HCT116 (cell line): ENCODE results near the gene TMEM184B. TPM values are rescaled to one million over a fixed set of nuclear protein-coding genes. Genes with fewer than 3 reads are reported as not detected.

Source experiments
- ATAC-seq: fragments of 200-7000 bp; cut with Tn5 transposase; 2 replicates; pipeline ENCODE4 v1.9.1; 2020; ENCODE audit warnings: mild to moderate bottlenecking, moderate library complexity
- BruUV-seq: library from RNA; stranded (reverse); fragments of 400-500 nt; replicated peaks from 2 replicates; lab custom pipeline; 2021; lab: Mats Ljungman, UMichigan
- CTCF ChIA-PET: fragments of 300-600 bp; sonication (Branson Sonifier 250); formaldehyde crosslinking; loops from one replicate; lab custom pipeline; 2021; ENCODE audit warnings: antibody characterized with exemption; lab: Charles Lee
- POLR2A ChIA-PET: fragments of 300-600, 350-600 bp; sonication (Branson Sonifier 250); formaldehyde crosslinking; loops from one replicate; lab custom pipeline; 2021; ENCODE audit warnings: antibody characterized with exemption; lab: Charles Lee
- RAD21 ChIA-PET, 2 experiments: fragments of 300-600 bp; sonication (Branson Sonifier 250); formaldehyde crosslinking; loops; one replicate each; lab custom pipeline; 2023; ENCODE audit warnings: low total read pairs in 2 of 2; ENCODE audit not compliant: uncharacterized antibody in 2 of 2, unreplicated experiment in 2 of 2, low non-redundant PET in 1 of 2; lab: Charles Lee
- DNase-seq: peaks from one replicate; pipeline ENCODE4 v3.0.0-alpha.2; 2010; ENCODE audit warnings: low read depth, low spot score
- H2AFZ ChIP-seq: fragments of 200-600 bp; shearing (Covaris generic), sonication (generic); 2 replicates; pipeline ENCODE4 v1.6.1; 2017; ENCODE audit warnings: low read depth, mixed run types, mixed read lengths, antibody characterized with exemption, low read length; ENCODE audit not compliant: poor library complexity, severe bottlenecking
- H3K27ac ChIP-seq: 2 replicates; pipeline ENCODE4 v1.5.1; 2012; ENCODE audit warnings: low read depth, low read length
- H3K27me3 ChIP-seq: fragments of 200-600 bp; sonication (generic); 2 replicates; pipeline ENCODE4 v1.6.1; 2016; ENCODE audit warnings: mixed run types, low read length, mixed read lengths; ENCODE audit not compliant: insufficient read depth
- H3K36me3 ChIP-seq, 2 experiments: fragments of 200-500 bp in 1 of 2; fragments of 200-600 bp in 1 of 2; sonication (Bioruptor generic) in 1 of 2; sonication (generic) in 1 of 2; 2 replicates each; pipeline versions ENCODE4 v1.5.1 to v1.6.1; 2014 to 2016; ENCODE audit warnings: low read length in 2 of 2, inconsistent platforms in 1 of 2, mixed read lengths in 1 of 2, mixed run types in 1 of 2; ENCODE audit not compliant: insufficient read depth in 2 of 2, control insufficient read depth in 1 of 2
- H3K4me1 ChIP-seq, 2 experiments: fragments of 200-600 bp in 1 of 2; sonication (generic) in 1 of 2; 2 replicates each; pipeline versions ENCODE4 v1.5.1 to v1.6.1; 2012 to 2017; ENCODE audit warnings: low read length in 2 of 2, inconsistent platforms in 1 of 2, mild to moderate bottlenecking in 1 of 2, mixed read lengths in 1 of 2, mixed run types in 1 of 2, moderate library complexity in 1 of 2; ENCODE audit not compliant: insufficient read depth in 2 of 2, control insufficient read depth in 1 of 2
- H3K4me2 ChIP-seq: fragments of 200-600 bp; sonication (generic); 2 replicates; pipeline ENCODE4 v1.6.1; 2017; ENCODE audit warnings: mixed run types, low read length, mixed read lengths
- H3K4me3 ChIP-seq, 2 experiments: fragments of 200-600 bp in 1 of 2; sonication (generic) in 1 of 2; replicated peaks in 1 of 2; 2 replicates each; pipeline ENCODE4 v1.5.1; 2011 to 2016; ENCODE audit warnings: low read length in 2 of 2, control low read depth in 1 of 2, low read depth in 1 of 2, mild to moderate bottlenecking in 1 of 2, mixed read lengths in 1 of 2, mixed run types in 1 of 2
- H3K79me2 ChIP-seq: fragments of 200-600 bp; sonication (generic); 2 replicates; pipeline ENCODE4 v1.6.1; 2017; ENCODE audit warnings: mild to moderate bottlenecking, mixed run types, low read length, moderate library complexity, mixed read lengths; ENCODE audit not compliant: insufficient read depth
- H3K9ac ChIP-seq: fragments of 200-600 bp; sonication (generic); 2 replicates; pipeline ENCODE4 v1.6.1; 2016; ENCODE audit warnings: low read length, mixed read lengths
- H3K9me2 ChIP-seq: fragments of 200-600 bp; sonication (generic), shearing (Covaris generic); 2 replicates; pipeline ENCODE4 v1.6.1; 2017; ENCODE audit warnings: mixed run types, mild to moderate bottlenecking, moderate library complexity; ENCODE audit not compliant: insufficient read depth
- H3K9me3 ChIP-seq, 2 experiments: fragments of 200-500 bp in 1 of 2; fragments of 200-600 bp in 1 of 2; sonication (Bioruptor generic) in 1 of 2; sonication (generic) in 1 of 2; 2 replicates each; pipeline ENCODE4 v1.6.1; 2014 to 2017; ENCODE audit warnings: low read length in 2 of 2, mixed read lengths in 2 of 2, inconsistent platforms in 1 of 2, low read depth in 1 of 2, mild to moderate bottlenecking in 1 of 2, mixed run types in 1 of 2, moderate library complexity in 1 of 2; ENCODE audit not compliant: control insufficient read depth in 1 of 2, insufficient read depth in 1 of 2
- H4K20me1 ChIP-seq: fragments of 200-600 bp; sonication (generic), shearing (Covaris generic); 2 replicates; pipeline ENCODE4 v1.6.1; 2017; ENCODE audit warnings: mixed run types, mild to moderate bottlenecking, moderate library complexity; ENCODE audit not compliant: insufficient read depth
- CBX3 ChIP-seq: IDR thresholded peaks from 2 replicates; pipeline ENCODE4 v1.6.1; 2012; ENCODE audit warnings: low read depth
- CEBPB ChIP-seq: IDR thresholded peaks from 2 replicates; pipeline ENCODE4 v1.6.1; 2012; ENCODE audit warnings: low read depth
- EGR1 ChIP-seq: IDR thresholded peaks from 2 replicates; pipeline ENCODE4 v1.6.1; 2012; ENCODE audit warnings: low read depth
- EZH2phosphoT487 ChIP-seq: fragments of 200-600 bp; IDR thresholded peaks from 2 replicates; pipeline ENCODE4 v1.6.1; 2018; ENCODE audit warnings: antibody characterized with exemption, borderline replicate concordance
- FOSL1 ChIP-seq: IDR thresholded peaks from 2 replicates; pipeline ENCODE4 v1.6.1; 2012; ENCODE audit warnings: low read depth
- JUND ChIP-seq: IDR thresholded peaks from 2 replicates; pipeline ENCODE4 v1.6.1; 2012
- POLR2A ChIP-seq: IDR thresholded peaks from 2 replicates; pipeline ENCODE4 v1.7.0; 2011; ENCODE audit warnings: borderline replicate concordance; ENCODE audit not compliant: insufficient read depth, insufficient read length; ENCODE audit errors: extremely low read depth
- POLR2AphosphoS5 ChIP-seq: IDR thresholded peaks from 2 replicates; pipeline ENCODE4 v1.6.1; 2011; ENCODE audit warnings: mild to moderate bottlenecking, low read depth, low read length, moderate library complexity
- SIN3A ChIP-seq: IDR thresholded peaks from 2 replicates; pipeline ENCODE4 v1.6.1; 2012; ENCODE audit warnings: low read depth
- SRF ChIP-seq: IDR thresholded peaks from 2 replicates; pipeline ENCODE4 v1.6.1; 2012; ENCODE audit warnings: low read depth
- TCF7L2 ChIP-seq: IDR thresholded peaks from 2 replicates; pipeline ENCODE4 v1.7.0; 2011; ENCODE audit warnings: borderline replicate concordance, inconsistent platforms; ENCODE audit not compliant: insufficient read depth, insufficient read length; ENCODE audit errors: extremely low read depth
- ZFX ChIP-seq: fragments of 450-650 bp; IDR thresholded peaks from 2 replicates; pipeline ENCODE4 v1.6.1; 2017
- intact Hi-C: fragments of 100-400 bp; cut with micrococcal nuclease; formaldehyde crosslinking; loops from 2 replicates; pipeline ENCODE4 v1.10.0; 2022
- total RNA-seq: library from RNA; stranded (reverse); gene quantifications from one replicate; pipeline ENCODE4 v1.2.1, GENCODE V29; 2021; ENCODE audit not compliant: unreplicated experiment
- TF ChIP-seq, protein P1 (sequence below): IDR thresholded peaks from 2 replicates; pipeline ENCODE4 v1.6.1; 2012
- TF ChIP-seq, protein P2 (sequence below): IDR thresholded peaks from 2 replicates; pipeline ENCODE4 v1.6.1; 2011; ENCODE audit warnings: mild to moderate bottlenecking, low read length, moderate library complexity; ENCODE audit not compliant: insufficient replicate concordance; ENCODE audit errors: extremely low read depth
- TF ChIP-seq, protein P3 (sequence below), 3 experiments: fragments of 200-600 bp in 1 of 3; sonication (generic) in 1 of 3; IDR thresholded peaks in 2 of 3; conservative IDR thresholded peaks in 1 of 3; 2 replicates each; pipeline ENCODE4 v1.5.1; 2012 to 2017; ENCODE audit warnings: low read depth in 2 of 3, low read length in 2 of 3, antibody characterized with exemption in 1 of 3, borderline replicate concordance in 1 of 3, control low read depth in 1 of 3, mild to moderate bottlenecking in 1 of 3, mixed read lengths in 1 of 3, mixed run types in 1 of 3, moderate library complexity in 1 of 3; ENCODE audit not compliant: insufficient read depth in 1 of 3
- TF ChIP-seq, protein P4 (sequence below): IDR thresholded peaks from 2 replicates; pipeline ENCODE4 v1.6.1; 2012; ENCODE audit warnings: low read depth
- TF ChIP-seq, protein P5 (sequence below): IDR thresholded peaks from 2 replicates; pipeline ENCODE4 v1.6.1; 2012

Gene TMEM184B
- total RNA-seq, 1 experiment from 2014 or later: 66.0 TPM

DNA sequence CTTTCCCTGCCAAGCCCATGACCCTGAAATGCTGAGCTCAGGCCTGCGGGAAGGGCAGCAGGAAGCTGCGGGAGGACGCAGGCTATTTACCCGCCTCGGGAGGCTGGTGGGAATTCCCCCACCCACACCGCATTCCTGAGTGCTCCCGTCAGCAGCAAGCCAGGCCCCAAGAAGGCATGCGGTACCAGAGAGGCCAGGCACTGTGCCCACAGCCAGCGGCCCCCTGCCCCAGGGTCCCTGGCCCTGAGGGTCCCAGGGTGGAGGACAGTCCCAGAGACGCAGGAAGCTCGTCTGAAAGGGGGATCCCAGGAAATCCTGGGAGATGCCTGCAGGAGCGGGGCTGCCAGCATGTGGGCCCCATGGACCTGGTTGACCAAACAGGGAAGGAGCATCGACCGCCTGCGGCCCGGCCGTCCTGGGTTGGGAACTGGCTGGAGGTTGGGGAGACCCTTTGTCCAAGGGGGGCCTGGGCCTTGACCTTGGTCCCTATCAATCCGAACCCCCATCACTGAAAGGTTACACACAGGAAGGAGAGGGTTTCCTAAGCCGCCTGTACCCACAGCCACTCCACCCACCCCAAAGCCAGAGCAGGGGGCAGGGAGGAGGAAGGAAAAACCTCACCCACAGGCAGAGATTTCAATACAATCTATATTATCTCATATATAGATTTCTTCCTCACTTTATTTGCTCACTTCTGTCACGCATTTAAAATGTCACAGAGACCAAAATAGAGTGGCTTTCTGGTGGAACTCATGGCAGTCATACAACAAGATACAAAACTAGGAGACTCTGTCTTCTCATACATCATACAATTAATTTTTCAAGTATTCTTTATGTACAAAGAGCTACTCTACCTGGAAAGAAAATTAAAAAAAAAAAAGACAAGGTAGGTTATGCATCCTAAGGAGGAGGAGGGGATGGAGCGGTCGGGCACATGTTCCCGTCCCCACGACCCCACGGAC, 53.9 kb downstream of the TMEM184B start:
- CTCF ChIA-PET: interaction anchor here (1.8 to 2.3 kb wide), 2 partner anchors 11 to 104 kb away, joined by 5 to 6 read pairs; no protein-coding TSS in a partner anchor
- TF ChIP-seq POLR2AphosphoS5 (peak; percentile 42; the same call in 1 of the 2 replicates), JUND (peak; percentile 67), CEBPB (no peak), EGR1 (peak; percentile 94), CBX3 (no peak), SRF (no peak), EZH2phosphoT487 (no peak), TCF7L2 (no peak), FOSL1 (no peak; the same call in none of the 2 replicates), POLR2A (no peak), ZFX (peak; percentile 48; the same call in 1 of the 2 replicates), SIN3A (no peak)
- TF ChIP-seq, protein P1, sequence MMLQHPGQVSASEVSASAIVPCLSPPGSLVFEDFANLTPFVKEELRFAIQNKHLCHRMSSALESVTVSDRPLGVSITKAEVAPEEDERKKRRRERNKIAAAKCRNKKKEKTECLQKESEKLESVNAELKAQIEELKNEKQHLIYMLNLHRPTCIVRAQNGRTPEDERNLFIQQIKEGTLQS: no peak; the same call in 1 of the 2 replicates
- TF ChIP-seq, protein P2, sequence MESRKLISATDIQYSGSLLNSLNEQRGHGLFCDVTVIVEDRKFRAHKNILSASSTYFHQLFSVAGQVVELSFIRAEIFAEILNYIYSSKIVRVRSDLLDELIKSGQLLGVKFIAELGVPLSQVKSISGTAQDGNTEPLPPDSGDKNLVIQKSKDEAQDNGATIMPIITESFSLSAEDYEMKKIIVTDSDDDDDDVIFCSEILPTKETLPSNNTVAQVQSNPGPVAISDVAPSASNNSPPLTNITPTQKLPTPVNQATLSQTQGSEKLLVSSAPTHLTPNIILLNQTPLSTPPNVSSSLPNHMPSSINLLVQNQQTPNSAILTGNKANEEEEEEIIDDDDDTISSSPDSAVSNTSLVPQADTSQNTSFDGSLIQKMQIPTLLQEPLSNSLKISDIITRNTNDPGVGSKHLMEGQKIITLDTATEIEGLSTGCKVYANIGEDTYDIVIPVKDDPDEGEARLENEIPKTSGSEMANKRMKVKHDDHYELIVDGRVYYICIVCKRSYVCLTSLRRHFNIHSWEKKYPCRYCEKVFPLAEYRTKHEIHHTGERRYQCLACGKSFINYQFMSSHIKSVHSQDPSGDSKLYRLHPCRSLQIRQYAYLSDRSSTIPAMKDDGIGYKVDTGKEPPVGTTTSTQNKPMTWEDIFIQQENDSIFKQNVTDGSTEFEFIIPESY: peak; percentile 33
- TF ChIP-seq, protein P3, sequence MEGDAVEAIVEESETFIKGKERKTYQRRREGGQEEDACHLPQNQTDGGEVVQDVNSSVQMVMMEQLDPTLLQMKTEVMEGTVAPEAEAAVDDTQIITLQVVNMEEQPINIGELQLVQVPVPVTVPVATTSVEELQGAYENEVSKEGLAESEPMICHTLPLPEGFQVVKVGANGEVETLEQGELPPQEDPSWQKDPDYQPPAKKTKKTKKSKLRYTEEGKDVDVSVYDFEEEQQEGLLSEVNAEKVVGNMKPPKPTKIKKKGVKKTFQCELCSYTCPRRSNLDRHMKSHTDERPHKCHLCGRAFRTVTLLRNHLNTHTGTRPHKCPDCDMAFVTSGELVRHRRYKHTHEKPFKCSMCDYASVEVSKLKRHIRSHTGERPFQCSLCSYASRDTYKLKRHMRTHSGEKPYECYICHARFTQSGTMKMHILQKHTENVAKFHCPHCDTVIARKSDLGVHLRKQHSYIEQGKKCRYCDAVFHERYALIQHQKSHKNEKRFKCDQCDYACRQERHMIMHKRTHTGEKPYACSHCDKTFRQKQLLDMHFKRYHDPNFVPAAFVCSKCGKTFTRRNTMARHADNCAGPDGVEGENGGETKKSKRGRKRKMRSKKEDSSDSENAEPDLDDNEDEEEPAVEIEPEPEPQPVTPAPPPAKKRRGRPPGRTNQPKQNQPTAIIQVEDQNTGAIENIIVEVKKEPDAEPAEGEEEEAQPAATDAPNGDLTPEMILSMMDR (IDR thresholded peaks at IDR 0.05 in 2 of 3, conservative IDR thresholded peaks at IDR 0.05 in 1 of 3; ENCODE audit: borderline replicate concordance in 1 of 3, insufficient read depth in 1 of 3, low read depth in 2 of 3, low read length in 2 of 3): no peak
- TF ChIP-seq, protein P4, sequence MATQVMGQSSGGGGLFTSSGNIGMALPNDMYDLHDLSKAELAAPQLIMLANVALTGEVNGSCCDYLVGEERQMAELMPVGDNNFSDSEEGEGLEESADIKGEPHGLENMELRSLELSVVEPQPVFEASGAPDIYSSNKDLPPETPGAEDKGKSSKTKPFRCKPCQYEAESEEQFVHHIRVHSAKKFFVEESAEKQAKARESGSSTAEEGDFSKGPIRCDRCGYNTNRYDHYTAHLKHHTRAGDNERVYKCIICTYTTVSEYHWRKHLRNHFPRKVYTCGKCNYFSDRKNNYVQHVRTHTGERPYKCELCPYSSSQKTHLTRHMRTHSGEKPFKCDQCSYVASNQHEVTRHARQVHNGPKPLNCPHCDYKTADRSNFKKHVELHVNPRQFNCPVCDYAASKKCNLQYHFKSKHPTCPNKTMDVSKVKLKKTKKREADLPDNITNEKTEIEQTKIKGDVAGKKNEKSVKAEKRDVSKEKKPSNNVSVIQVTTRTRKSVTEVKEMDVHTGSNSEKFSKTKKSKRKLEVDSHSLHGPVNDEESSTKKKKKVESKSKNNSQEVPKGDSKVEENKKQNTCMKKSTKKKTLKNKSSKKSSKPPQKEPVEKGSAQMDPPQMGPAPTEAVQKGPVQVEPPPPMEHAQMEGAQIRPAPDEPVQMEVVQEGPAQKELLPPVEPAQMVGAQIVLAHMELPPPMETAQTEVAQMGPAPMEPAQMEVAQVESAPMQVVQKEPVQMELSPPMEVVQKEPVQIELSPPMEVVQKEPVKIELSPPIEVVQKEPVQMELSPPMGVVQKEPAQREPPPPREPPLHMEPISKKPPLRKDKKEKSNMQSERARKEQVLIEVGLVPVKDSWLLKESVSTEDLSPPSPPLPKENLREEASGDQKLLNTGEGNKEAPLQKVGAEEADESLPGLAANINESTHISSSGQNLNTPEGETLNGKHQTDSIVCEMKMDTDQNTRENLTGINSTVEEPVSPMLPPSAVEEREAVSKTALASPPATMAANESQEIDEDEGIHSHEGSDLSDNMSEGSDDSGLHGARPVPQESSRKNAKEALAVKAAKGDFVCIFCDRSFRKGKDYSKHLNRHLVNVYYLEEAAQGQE: no peak
- TF ChIP-seq, protein P5, sequence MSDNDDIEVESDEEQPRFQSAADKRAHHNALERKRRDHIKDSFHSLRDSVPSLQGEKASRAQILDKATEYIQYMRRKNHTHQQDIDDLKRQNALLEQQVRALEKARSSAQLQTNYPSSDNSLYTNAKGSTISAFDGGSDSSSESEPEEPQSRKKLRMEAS: peak; percentile 82

More for the DNA sequence above, 53.9 kb downstream of the TMEM184B start:
- peak; percentile 87 for ATAC-seq
- ChIA-PET RAD21 (interaction anchor here in 1 of 2 experiments (0.6 kb wide), 1 partner anchor 121 kb away, joined by 4 read pairs; no protein-coding TSS in a partner anchor), POLR2A (interaction anchor here (0.9 to 1.6 kb wide), 4 partner anchors 9 to 17 kb away, joined by 3 to 6 read pairs (median 4); partner anchors contain the start of gene MAFF)
- Histone ChIP-seq H3K9ac (peak overlapping the region; percentile 77), H4K20me1 (no peaks in the 10 kb centered on the region), H3K4me3 (peak overlapping the region in 1 of 2 experiments; percentile 32; a peak in 2 of 4 replicates), H3K27ac (peak overlapping the region; percentile 79), H2AFZ (no peak overlapping the region), H3K4me1 (peaks cover 28 to 55% of the 10 kb centered on the region in 2 experiments), H3K9me3 (no peaks in the 10 kb centered on the region), H3K4me2 (peak overlapping the region; percentile 70), H3K36me3 (peaks cover 0 to 13% of the 10 kb centered on the region in 2 experiments; a peak in 2 of 4 replicates), H3K9me2 (no peaks in the 10 kb centered on the region), H3K27me3 (no peaks in the 10 kb centered on the region), H3K79me2 (peaks cover 5% of the 10 kb centered on the region; the same call in 1 of the 2 replicates)
- intact Hi-C loops: loop anchor here (5.0 kb wide), 1 partner anchor 98 kb away; the partner anchor contains the start of gene CSNK1E
- BruUV-seq: TSS peak; percentile 35
- peak; percentile 75 for DNase-seq
